Smooth muscle cell (in vitro differentiated cells): ENCODE results near the gene ZMYM4. TPM values are rescaled to one million over a fixed set of nuclear protein-coding genes. Genes with fewer than 3 reads are reported as not detected.

Source experiments
- DNase-seq: peaks from one replicate; lab custom pipeline; 2025; ENCODE audit not compliant: unreplicated experiment; lab: John Stamatoyannopoulos, UW
- H2AFZ ChIP-seq: fragments of 200-600 bp; sonication (generic); 2 replicates; pipeline ENCODE4 v1.6.0; 2016; ENCODE audit warnings: antibody characterized with exemption, low read depth, mild to moderate bottlenecking
- H3F3A ChIP-seq: fragments of 200-600 bp; sonication (generic); 2 replicates; pipeline ENCODE4 v1.6.0; 2017; ENCODE audit warnings: antibody characterized with exemption, low read depth
- H3K27ac ChIP-seq: fragments of 200-600 bp; sonication (generic); 2 replicates; pipeline ENCODE4 v1.5.1; 2016; ENCODE audit warnings: low read depth, mild to moderate bottlenecking
- H3K27me3 ChIP-seq: fragments of 200-600 bp; sonication (generic); 2 replicates; pipeline ENCODE4 v1.6.1; 2016; ENCODE audit warnings: low read depth, mild to moderate bottlenecking
- H3K36me3 ChIP-seq: fragments of 200-600 bp; sonication (generic); 2 replicates; pipeline ENCODE4 v1.5.1; 2016; ENCODE audit warnings: low read depth
- H3K4me1 ChIP-seq: fragments of 200-600 bp; sonication (generic); 2 replicates; pipeline ENCODE4 v1.5.1; 2016; ENCODE audit warnings: low read depth
- H3K4me2 ChIP-seq: fragments of 200-600 bp; sonication (generic); 2 replicates; pipeline ENCODE4 v1.6.0; 2016; ENCODE audit warnings: mild to moderate bottlenecking
- H3K4me3 ChIP-seq: fragments of 200-600 bp; sonication (generic); 2 replicates; pipeline ENCODE4 v1.5.1; 2016; ENCODE audit warnings: mild to moderate bottlenecking
- H3K79me2 ChIP-seq: fragments of 200-600 bp; sonication (generic); 2 replicates; pipeline ENCODE4 v1.6.0; 2016; ENCODE audit warnings: low read depth, mild to moderate bottlenecking
- H3K9ac ChIP-seq: fragments of 200-600 bp; sonication (generic); 2 replicates; pipeline ENCODE4 v1.6.0; 2016; ENCODE audit warnings: low read depth
- H3K9me3 ChIP-seq: fragments of 200-600 bp; sonication (generic); replicated peaks from 2 replicates; pipeline ENCODE4 v1.5.1; 2016; ENCODE audit warnings: low read depth
- H4K20me1 ChIP-seq: fragments of 200-600 bp; sonication (generic); 2 replicates; pipeline ENCODE4 v1.6.0; 2016; ENCODE audit warnings: low read depth
- CTCF ChIP-seq: fragments of 200-600 bp; sonication (generic); IDR thresholded peaks from 2 replicates; pipeline ENCODE4 v1.5.1; 2017; ENCODE audit warnings: borderline replicate concordance, mild to moderate bottlenecking, antibody characterized with exemption; ENCODE audit not compliant: insufficient read depth, poor library complexity, severe bottlenecking
- WGBS: methylation state at CpG from one replicate; pipeline ENCODE4 v1.1.7; 2016; ENCODE audit warnings: low lambda C conversion rate; 5-methylcytosine and 5-hydroxymethylcytosine counted together
- polyA plus RNA-seq: library from polyadenylated mRNA; unstranded; fragments of >200 nt; fragmentation: Nextera tagmentation; extraction: Ambion mirVana; gene quantifications from 2 replicates; pipeline ENCODE4 v1.2.1, GENCODE V29; 2016
- total RNA-seq: library from RNA; depleted of rRNA; stranded (reverse); fragments of >200 nt; gene quantifications from 2 replicates; pipeline ENCODE4 v1.2.3, GENCODE V29; 2014

The ZMYM4 gene
- total RNA-seq (27.2 and 28.1 TPM in 2 replicates), polyA plus RNA-seq (15.7 and 18.7 TPM in 2 replicates)

- 3% methylated on average over 41 of the region's 65 CpGs for WGBS
- H3K9me3 ChIP-seq: no peaks in the 10 kb centered on the region
- H3K79me2 ChIP-seq: peaks cover 49% of the 10 kb centered on the region
- H4K20me1 ChIP-seq: peaks cover 30% of the 10 kb centered on the region
- peak within 1 kb of the TSS; percentile 98 for H3K9ac ChIP-seq
- H3K4me3 ChIP-seq: peak within 1 kb of the TSS; percentile 99
- H3F3A ChIP-seq: peaks cover 6% of the 10 kb centered on the region
- peak within 1 kb of the TSS; percentile 87 for H2AFZ ChIP-seq
- peak within 1 kb of the TSS; percentile 97 for H3K4me2 ChIP-seq
- H3K4me1 ChIP-seq: peaks cover 8% of the 10 kb centered on the region
- DNase-seq: peak; percentile 45
- no peak for TF ChIP-seq CTCF
- H3K36me3 ChIP-seq: no peaks in the 10 kb centered on the region
- peak within 1 kb of the TSS; percentile 77 for H3K27ac ChIP-seq
- no peaks in the 10 kb centered on the region for H3K27me3 ChIP-seq
Measured at GRCh38 chr1:35268282-35269200, at the start of gene ZMYM4. Gene ZMYM4, plus strand, starts transcription at chr1:35268709. Its CDS starts 338 bp downstream, at chr1:35269047.

GRCh38 chr1:35220976-35221375, 47.5 kb upstream of the ZMYM4 start:
- H3K27ac ChIP-seq: no peak overlapping the region
- 31% methylated on average over 2 of the region's 2 CpGs for WGBS
- H3K4me1 ChIP-seq: peaks cover 4% of the 10 kb centered on the region
- H4K20me1 ChIP-seq: no peaks in the 10 kb centered on the region
- no peak overlapping the region for H3K9ac ChIP-seq
- H3F3A ChIP-seq: no peaks in the 10 kb centered on the region
- H3K79me2 ChIP-seq: no peaks in the 10 kb centered on the region
- TF ChIP-seq CTCF: peak; percentile 12
- H3K27me3 ChIP-seq: no peaks in the 10 kb centered on the region
- H3K36me3 ChIP-seq: no peaks in the 10 kb centered on the region
- H2AFZ ChIP-seq: peak overlapping the region; percentile 82
- H3K4me2 ChIP-seq: no peak overlapping the region
- H3K4me3 ChIP-seq: no peak overlapping the region
- no peak for DNase-seq
- no peaks in the 10 kb centered on the region for H3K9me3 ChIP-seq

- no peaks in the 10 kb centered on the region for H4K20me1 ChIP-seq
- no peak for DNase-seq
- no peaks in the 10 kb centered on the region for H3F3A ChIP-seq
- 55% methylated on average over 6 of the region's 6 CpGs for WGBS
- no peaks in the 10 kb centered on the region for H3K9me3 ChIP-seq
- H3K4me3 ChIP-seq: no peak overlapping the region
- H3K27ac ChIP-seq: peak overlapping the region; percentile 45
- no peak for TF ChIP-seq CTCF
- H3K79me2 ChIP-seq: no peaks in the 10 kb centered on the region
- H3K36me3 ChIP-seq: no peaks in the 10 kb centered on the region
- H3K4me1 ChIP-seq: peaks cover 4% of the 10 kb centered on the region
- no peaks in the 10 kb centered on the region for H3K27me3 ChIP-seq
- no peak overlapping the region for H3K9ac ChIP-seq
- peak overlapping the region; percentile 13 for H3K4me2 ChIP-seq
- peak overlapping the region; percentile 48 for H2AFZ ChIP-seq
Measured at GRCh38 chr1:35222322-35223083, 46.0 kb upstream of the ZMYM4 start.
